GM21381 (cell line): Measurements from ENCODE around the gene C16orf54.
"Not testable (repeated sequence)": the region's sequence is repeated elsewhere in the genome, so short reads cannot be mapped to it uniquely, and the experiment has no call there.

Source experiments
- ATAC-seq: cut with Tn5 transposase; IDR thresholded peaks from one replicate; pipeline ENCODE4 v1.9.1; 2021; ENCODE audit warnings: mild to moderate bottlenecking, moderate library complexity; ENCODE audit not compliant: unreplicated experiment

Gene C16orf54

GRCh38 chr16:29710227-29711219 is 35.3 kb downstream of the C16orf54 start:
- no peak for ATAC-seq

DNA sequence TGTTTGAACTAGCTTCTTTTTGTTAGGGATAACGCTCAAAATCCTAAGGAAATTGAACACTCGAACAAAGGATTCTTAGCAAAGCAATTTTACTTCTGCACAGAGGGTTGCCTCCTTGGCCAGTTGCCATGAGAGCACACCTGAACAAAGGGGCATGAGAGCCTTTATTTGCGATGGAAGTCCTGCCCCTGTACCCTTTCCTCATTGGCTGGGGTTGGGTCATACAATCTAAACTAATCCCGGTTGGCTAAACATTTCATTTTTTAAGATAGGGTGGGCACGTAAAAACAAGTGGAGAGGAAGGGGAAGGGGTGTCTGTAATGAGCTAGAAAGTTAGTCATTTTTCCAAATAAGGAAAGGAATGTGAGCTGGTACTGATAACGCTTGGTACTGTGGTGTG is 36.1 kb downstream of the C16orf54 start:
- ATAC-seq, result not testable (repeated sequence)

GRCh38 chr16:29708917-29709600 is 36.7 kb downstream of the C16orf54 start:
- no peak for ATAC-seq

- ATAC-seq, result not testable (repeated sequence)
Observed at GRCh38 chr16:29707160-29707559, 38.6 kb downstream of the C16orf54 start.

GRCh38 chr16:29705030-29705429 is 40.8 kb downstream of the C16orf54 start:
- no peak for ATAC-seq

GRCh38 chr16:29702269-29702668 is 43.5 kb downstream of the C16orf54 start:
- ATAC-seq, result peak; percentile 26

DNA sequence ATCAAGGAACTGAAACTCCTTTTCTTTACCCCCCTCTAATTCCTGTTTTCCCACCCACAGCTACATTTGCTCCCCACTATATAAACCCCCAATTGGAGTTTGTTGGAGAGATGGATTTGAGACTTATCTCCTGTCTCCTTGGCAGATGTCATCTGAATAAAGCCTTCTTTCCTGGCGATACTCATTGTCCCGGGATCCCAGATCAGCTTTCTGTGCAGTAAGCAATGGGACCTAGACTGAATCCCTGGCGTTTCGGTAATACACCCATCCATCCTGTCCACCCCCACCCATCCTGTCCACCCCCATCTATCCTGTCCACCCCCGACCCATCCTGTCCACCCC is 44.6 kb downstream of the C16orf54 start:
- no peak for ATAC-seq

GRCh38 chr16:29700253-29700987 is 45.4 kb downstream of the C16orf54 start:
- ATAC-seq, result no peak

DNA sequence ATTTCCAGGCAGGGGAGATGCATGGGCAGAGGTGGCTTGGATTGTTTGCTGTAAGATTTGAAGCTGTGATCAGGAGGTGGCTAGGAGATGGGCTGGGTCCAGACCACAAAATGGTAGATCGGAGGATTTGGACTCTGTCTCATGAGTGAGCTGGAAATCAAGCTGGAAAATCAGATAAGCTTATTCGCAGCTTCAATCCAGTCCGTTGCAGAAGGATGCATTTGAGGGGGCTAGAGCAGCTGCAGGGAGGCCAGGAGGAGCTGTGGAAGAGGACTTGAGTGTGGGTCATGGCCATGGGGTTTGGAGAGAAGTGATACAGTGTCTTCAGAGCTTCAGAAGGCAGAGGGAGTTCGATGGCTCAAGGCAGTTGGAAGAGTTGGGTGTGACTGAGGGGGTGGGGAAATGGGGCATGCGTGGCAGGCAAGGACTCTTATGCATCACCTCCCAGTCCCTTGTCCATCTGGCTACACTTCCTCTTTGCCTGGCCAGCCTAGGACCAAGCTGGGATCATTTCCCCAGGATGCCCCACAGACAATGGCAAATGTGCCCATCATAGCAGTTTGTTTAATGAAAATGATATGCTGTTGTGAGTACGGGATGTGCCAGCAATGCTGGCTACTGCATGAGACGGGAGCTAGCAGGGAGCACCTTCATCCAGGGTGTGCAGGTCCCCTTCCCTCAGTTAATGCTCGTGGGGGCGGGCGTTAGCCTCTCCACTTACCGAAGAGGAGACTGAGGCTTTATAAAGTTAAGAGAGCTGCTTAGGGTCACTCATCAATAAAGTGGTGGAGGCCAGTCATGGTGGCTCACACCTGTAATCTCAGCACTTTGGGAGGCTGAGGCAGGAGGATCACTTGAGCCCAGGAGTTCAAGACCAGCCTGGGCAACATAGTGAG is 46.2 kb downstream of the C16orf54 start:
- no peak for ATAC-seq

DNA sequence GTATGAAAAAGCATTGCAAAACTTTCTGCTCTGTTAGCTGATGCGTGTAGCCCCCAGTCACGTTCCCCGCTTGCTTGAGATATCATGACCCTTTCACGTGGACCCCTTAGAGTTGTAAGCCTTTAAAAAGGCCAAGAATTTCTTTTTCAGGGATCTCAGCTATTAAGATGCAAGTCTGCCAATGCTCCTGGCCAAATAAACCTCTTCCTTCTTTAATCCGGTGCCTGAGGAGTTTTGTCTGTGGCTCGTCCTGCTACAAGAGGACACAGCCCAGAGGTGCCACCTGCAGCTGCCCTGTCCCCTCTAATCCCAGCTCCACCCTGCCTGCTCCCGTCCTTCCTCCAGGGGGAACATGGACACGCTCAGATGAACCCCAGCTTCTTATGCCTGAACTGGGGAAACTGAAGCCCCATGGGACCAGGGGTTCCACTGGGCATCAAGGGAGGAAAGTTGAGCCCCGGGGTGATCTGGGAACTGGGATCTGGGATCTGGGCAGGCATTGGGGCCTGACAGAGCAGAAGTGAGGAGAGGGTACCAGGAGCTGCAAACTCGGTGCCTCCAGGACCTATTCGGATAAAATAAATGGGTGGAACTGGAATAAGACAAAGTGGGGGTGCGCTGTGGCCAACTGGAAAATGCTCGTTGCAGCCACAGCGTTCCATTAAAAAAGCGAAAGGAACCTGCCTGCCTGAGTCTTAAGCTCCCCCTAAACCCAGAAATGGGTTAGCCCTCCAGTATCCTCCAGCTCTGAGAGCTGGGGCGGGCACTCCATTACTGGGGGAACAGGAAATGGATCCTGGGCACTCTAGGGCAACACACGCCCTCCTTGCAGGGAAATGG is 47.1 kb downstream of the C16orf54 start:
- ATAC-seq, result no peak

DNA sequence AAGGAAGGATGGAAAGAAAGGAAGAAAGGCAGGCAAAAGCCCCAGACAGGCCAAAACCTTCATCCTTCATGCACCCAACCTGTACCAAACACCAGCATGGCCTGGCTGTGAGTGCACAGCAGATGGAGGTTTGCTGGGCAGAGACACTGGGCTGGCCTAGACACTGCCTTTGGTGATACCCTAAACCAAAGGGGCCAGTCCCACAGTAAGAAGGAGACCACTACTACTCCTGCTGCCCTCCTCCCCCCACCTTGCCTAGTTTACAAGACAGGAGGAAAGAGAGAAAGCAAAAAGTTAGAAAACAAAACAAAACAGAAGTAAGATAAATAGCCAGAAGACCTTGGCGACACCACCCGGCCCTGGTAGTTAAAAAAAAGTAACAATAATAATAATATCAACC is 47.7 kb downstream of the C16orf54 start:
- no peak for ATAC-seq

- ATAC-seq, result no peak
Observed at GRCh38 chr16:29697391-29697790, 48.4 kb downstream of the C16orf54 start.

GRCh38 chr16:29696881-29697331 is 48.9 kb downstream of the C16orf54 start:
- ATAC-seq, result no peak

GRCh38 chr16:29695675-29696074 is 50.1 kb downstream of the C16orf54 start:
- ATAC-seq, result not testable (repeated sequence)

- no peak for ATAC-seq
Observed at GRCh38 chr16:29694384-29695195, 51.2 kb downstream of the C16orf54 start.

DNA sequence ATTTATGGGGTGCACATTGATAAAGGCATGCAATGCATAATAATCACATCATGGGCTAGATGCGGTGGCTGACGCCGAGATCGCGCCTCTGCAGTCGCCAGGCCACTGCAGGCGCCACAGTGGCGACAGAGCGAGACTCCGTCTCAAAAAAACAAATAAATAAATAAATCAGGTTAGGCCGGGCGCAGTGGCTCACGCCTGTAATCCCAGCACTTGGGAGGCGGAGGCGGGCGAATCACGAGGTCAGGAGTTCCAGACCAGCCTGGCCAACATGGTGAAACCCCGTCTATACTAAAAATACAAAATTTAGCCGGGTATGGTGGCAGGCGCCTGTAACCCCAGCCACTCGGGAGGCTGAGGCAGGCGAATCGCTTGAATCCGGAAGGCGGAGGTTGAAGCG is 53.2 kb downstream of the C16orf54 start:
- not testable (repeated sequence) for ATAC-seq
